Measurements from ENCODE around the gene P2RX4.

DNA sequence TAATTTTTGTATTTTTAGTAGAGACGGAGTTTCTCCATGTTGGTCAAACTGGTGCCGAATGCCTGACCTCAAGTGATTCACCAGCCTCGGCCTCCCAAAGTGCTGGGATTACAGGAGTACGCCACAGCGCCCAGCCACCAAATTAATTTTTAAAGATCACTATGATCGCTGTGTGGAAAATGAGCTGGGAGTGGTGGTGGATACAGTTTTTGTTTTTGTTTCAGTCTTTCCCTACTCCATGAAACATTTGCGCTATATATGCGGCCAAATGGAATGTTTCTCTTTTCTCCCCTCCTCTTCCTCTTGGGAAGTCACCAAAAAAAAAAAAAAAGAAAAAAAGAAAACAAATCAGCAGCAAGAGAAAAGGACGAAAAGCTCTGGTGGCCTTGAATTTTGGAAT, 20.8 kb upstream of the P2RX4 start:
- TF ChIP-seq, protein P1, sequence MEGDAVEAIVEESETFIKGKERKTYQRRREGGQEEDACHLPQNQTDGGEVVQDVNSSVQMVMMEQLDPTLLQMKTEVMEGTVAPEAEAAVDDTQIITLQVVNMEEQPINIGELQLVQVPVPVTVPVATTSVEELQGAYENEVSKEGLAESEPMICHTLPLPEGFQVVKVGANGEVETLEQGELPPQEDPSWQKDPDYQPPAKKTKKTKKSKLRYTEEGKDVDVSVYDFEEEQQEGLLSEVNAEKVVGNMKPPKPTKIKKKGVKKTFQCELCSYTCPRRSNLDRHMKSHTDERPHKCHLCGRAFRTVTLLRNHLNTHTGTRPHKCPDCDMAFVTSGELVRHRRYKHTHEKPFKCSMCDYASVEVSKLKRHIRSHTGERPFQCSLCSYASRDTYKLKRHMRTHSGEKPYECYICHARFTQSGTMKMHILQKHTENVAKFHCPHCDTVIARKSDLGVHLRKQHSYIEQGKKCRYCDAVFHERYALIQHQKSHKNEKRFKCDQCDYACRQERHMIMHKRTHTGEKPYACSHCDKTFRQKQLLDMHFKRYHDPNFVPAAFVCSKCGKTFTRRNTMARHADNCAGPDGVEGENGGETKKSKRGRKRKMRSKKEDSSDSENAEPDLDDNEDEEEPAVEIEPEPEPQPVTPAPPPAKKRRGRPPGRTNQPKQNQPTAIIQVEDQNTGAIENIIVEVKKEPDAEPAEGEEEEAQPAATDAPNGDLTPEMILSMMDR (conservative IDR thresholded peaks at IDR 0.05; ENCODE audit: low read length) = no peak
- TF ChIP-seq EZH2phosphoT487 (IDR thresholded peaks at IDR 0.05; ENCODE audit: borderline replicate concordance, low read depth, low read length) = no peak
